ENCODE measurements around the gene RTL9. TPM values are rescaled to one million over a fixed set of nuclear protein-coding genes. Genes with fewer than 3 reads are reported as not detected.

The RTL9 gene
- total and polyA plus RNA-seq, 9 donors = 0.38 to 5.9 (median 1.5) TPM

DNA sequence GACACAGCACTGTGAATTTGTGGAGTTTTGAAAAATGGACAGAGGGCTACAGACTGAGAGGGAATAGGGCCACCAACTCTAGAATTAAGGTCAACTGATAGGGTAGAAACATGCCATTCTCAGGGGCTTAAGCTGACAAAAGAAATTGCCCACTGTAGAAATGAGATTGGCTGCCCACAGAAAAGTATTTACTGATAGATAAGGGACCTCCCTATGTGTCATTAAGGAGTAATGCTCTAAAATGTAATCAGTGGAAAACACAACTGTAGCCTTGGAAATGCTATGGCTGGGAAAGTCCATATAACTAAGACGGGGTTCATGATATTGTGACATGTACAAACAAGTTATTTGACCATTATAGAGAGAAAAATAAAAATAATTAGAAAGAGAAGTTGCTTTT is 4.6 kb downstream of the RTL9 start:
- intact Hi-C loops (cut with DNase I) = no loop called here
- H3K4me1 ChIP-seq (ENCODE audit: insufficient read depth) = no peaks in the 10 kb centered on the region
- WGBS, 3 donors = 68 to 73% (median 73%) methylated on average over 1 of the region's 1 CpG
- H3K36me3 ChIP-seq = no peaks in the 10 kb centered on the region
- no peak for DNase-seq
- TF ChIP-seq POLR2A (IDR thresholded peaks at IDR 0.05) (no peak), EP300 (IDR thresholded peaks at IDR 0.05) (no peak)
- TF ChIP-seq, protein P1, sequence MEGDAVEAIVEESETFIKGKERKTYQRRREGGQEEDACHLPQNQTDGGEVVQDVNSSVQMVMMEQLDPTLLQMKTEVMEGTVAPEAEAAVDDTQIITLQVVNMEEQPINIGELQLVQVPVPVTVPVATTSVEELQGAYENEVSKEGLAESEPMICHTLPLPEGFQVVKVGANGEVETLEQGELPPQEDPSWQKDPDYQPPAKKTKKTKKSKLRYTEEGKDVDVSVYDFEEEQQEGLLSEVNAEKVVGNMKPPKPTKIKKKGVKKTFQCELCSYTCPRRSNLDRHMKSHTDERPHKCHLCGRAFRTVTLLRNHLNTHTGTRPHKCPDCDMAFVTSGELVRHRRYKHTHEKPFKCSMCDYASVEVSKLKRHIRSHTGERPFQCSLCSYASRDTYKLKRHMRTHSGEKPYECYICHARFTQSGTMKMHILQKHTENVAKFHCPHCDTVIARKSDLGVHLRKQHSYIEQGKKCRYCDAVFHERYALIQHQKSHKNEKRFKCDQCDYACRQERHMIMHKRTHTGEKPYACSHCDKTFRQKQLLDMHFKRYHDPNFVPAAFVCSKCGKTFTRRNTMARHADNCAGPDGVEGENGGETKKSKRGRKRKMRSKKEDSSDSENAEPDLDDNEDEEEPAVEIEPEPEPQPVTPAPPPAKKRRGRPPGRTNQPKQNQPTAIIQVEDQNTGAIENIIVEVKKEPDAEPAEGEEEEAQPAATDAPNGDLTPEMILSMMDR (IDR thresholded peaks at IDR 0.05) = no peak
- H3K9me3 ChIP-seq = no peaks in the 10 kb centered on the region
- H3K27ac ChIP-seq = no peak overlapping the region
- H3K4me3 ChIP-seq = no peak overlapping the region
- no peaks in the 10 kb centered on the region for H3K27me3 ChIP-seq

DNA sequence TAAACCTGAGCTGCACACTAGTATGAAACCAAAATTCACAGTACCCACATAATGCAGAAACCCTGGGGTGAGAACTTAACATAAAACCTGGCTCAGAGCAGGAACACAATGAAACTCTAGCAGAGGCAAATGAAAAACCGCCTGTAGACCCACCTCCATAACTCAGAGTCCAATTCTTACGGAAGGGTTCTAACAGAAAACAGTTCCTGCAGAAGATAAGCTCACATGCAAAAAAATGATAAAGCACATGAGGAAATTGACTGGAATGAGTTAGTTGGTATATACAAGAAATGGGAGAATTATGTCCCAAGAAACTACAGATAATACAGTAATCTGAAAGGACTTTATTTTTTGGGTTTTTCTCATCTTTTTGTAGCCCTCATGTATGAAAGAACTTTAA is 14.7 kb downstream of the RTL9 start:
- WGBS, 3 donors = 27 to 39% (median 35%) methylated on average over 2 of the region's 2 CpGs
- Histone ChIP-seq H3K27me3 (no peaks in the 10 kb centered on the region), H3K9me3 (no peaks in the 10 kb centered on the region), H3K4me1 (ENCODE audit: insufficient read depth) (peaks cover 2% of the 10 kb centered on the region), H3K36me3 (no peaks in the 10 kb centered on the region), H3K27ac (no peak overlapping the region), H3K4me3 (no peak overlapping the region)
- DNase-seq = no peak
- intact Hi-C loops (cut with DNase I) = no loop called here
- no peak for TF ChIP-seq EP300 (IDR thresholded peaks at IDR 0.05)
- TF ChIP-seq, protein P1 (IDR thresholded peaks at IDR 0.05) = no peak
- TF ChIP-seq POLR2A (IDR thresholded peaks at IDR 0.05) = no peak

DNA sequence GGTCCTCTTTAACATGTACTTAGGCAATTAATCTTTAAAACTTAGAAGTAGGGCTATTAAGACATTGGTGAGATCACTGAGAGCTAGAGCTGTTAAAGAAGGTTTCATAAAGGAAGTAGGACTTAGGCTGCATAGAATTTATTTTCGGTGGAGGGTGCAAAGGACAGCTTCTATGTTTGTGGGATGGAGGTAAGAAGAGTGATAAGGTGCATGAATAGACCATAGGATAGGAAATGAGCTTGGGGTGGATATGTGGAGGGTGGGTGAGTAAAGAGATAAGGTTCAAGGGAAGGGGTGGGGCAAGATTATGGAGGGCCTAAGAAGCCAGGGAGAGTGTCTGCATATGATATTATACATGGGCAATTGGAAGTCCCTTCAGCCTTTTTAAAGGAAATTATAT is 15.9 kb downstream of the RTL9 start:
- Histone ChIP-seq H3K4me3 (no peak overlapping the region), H3K4me1 (ENCODE audit: insufficient read depth) (peaks cover 2% of the 10 kb centered on the region), H3K36me3 (no peaks in the 10 kb centered on the region), H3K27me3 (no peaks in the 10 kb centered on the region), H3K27ac (no peak overlapping the region), H3K9me3 (no peaks in the 10 kb centered on the region)
- no peak for DNase-seq
- 55 to 66% (median 56%) methylated on average over 1 of the region's 1 CpG for WGBS, 3 donors
- TF ChIP-seq, protein P1 (IDR thresholded peaks at IDR 0.05) = no peak
- TF ChIP-seq POLR2A (IDR thresholded peaks at IDR 0.05) (no peak), EP300 (IDR thresholded peaks at IDR 0.05) (no peak)
- intact Hi-C loops (cut with DNase I) = no loop called here

DNA sequence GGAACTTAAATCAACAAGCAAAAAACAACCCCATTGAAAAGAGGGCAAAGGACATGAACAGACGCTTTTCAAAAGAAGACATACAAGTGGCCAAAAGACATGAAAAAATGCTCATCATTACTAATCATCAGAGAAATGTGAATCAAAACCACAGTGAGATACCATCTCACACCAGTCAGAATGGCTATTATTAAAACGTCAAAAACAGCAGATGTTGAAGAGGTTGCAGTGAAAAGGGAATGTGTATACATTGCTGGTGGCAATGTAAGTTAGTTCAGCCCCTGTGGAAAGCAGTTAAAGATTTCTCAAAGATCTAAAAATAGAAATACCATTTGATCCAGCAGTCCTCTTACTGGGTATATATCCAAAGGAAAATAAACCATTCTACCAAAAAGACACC is 22.6 kb downstream of the RTL9 start:
- 46 to 59% (median 47%) methylated on average over 2 of the region's 2 CpGs for WGBS, 3 donors
- no peak overlapping the region for H3K4me3 ChIP-seq
- TF ChIP-seq EP300 (IDR thresholded peaks at IDR 0.05) = no peak
- TF ChIP-seq POLR2A (IDR thresholded peaks at IDR 0.05) = no peak
- TF ChIP-seq, protein P1 (IDR thresholded peaks at IDR 0.05) = no peak
- H3K9me3 ChIP-seq = no peaks in the 10 kb centered on the region
- no peak overlapping the region for H3K27ac ChIP-seq
- H3K36me3 ChIP-seq = no peaks in the 10 kb centered on the region
- no peak for DNase-seq
- intact Hi-C loops (cut with DNase I) = no loop called here
- H3K27me3 ChIP-seq = no peaks in the 10 kb centered on the region
- H3K4me1 ChIP-seq (ENCODE audit: insufficient read depth) = peaks cover 6% of the 10 kb centered on the region

DNA sequence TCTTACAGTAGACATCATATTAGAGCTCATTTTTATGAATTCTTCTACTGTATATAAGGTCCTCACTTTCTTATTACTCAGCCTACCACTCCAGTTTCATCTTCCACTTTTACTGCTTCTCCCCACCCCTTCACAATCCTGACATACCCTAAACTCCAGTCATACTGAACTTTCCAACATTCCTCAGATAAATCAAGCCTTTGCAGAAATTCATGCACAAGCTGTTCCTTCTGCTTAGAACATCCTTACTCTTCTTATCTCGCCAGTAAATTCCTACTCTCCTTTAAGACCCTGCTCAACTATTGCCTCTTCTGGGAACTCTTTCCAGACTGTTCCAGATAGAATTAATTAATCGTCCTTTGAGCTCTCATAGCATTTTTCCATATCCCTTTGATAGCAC is 24.8 kb downstream of the RTL9 start:
- Histone ChIP-seq H3K36me3 (no peaks in the 10 kb centered on the region), H3K27ac (no peak overlapping the region), H3K27me3 (no peaks in the 10 kb centered on the region), H3K4me3 (no peak overlapping the region), H3K9me3 (no peaks in the 10 kb centered on the region), H3K4me1 (ENCODE audit: insufficient read depth) (peaks cover 4% of the 10 kb centered on the region)
- TF ChIP-seq, protein P1 (IDR thresholded peaks at IDR 0.05) = no peak
- TF ChIP-seq POLR2A (IDR thresholded peaks at IDR 0.05) (no peak), EP300 (IDR thresholded peaks at IDR 0.05) (no peak)
- intact Hi-C loops (cut with DNase I) = no loop called here
- WGBS, 3 donors = 16 to 24% (median 19%) methylated on average over 2 of the region's 2 CpGs
- no peak for DNase-seq
